ENCODE results near the gene PRMT9. TPM values are rescaled to one million over a fixed set of nuclear protein-coding genes. Genes with fewer than 3 reads are reported as not detected.
A peak's percentile ranks its signal among the peaks of the same experiment; 100 is the strongest.

PRMT9 gene
- total RNA-seq, 1 donor from 2014 or later: 8.4 TPM

- H3K36me3 Mint-ChIP-seq (ENCODE audit: low read depth): no peaks in the 10 kb centered on the region
- H3K27me3 Mint-ChIP-seq (ENCODE audit: low read depth): peaks cover 6% of the 10 kb centered on the region
- H3K27ac Mint-ChIP-seq: no peak overlapping the region
- intact Hi-C loops (cut with micrococcal nuclease): loop anchor here (10.0 kb wide), 1 partner anchor 195 kb away; no protein-coding TSS in a partner anchor
- H3K4me1 Mint-ChIP-seq (ENCODE audit: low read depth): peaks cover 8% of the 10 kb centered on the region
- DNase-seq (ENCODE audit: low spot score): no peak
- H3K9me3 Mint-ChIP-seq: no peaks in the 10 kb centered on the region
- no peak overlapping the region for H3K4me3 Mint-ChIP-seq (ENCODE audit: low read depth)
Measured at GRCh38 chr4:147709999-147710398, 26.0 kb upstream of the PRMT9 start.

DNA sequence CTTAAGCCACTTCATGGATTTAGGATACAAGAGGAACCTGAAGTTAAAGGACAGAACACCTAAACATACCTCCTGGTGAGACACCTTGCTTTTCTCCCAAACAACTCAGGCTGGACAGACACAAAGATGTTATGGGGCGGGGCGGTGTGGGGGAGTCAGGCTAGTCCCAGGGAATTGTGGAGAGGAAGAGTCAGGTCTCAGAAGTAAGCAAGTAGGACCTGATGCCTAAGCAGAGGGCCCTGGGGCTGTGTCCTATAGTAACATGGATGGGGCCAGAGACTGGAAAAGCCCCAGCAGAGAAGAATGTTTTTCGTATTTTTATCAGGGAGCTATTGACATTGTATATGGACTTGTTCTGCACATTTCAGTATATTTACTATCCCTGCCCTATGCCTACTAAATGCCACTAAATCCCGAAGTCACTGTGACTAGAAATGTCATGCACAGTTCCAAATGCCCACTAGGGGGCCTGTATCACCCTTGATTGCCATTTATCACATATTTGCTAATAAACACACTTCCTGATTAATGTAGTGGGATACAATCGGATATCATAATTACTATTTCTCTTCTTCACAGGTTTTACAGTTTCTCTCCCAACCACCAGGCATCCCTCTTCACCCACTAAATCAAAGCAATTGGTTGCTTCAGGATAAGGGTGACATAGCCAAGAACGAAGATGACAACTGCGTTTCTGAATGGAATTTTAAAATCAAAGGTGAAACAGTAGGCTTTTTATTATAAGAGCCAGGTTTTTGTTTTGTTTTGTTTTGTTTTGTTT, 24.1 kb upstream of the PRMT9 start:
- Mint-ChIP-seq H3K9me3 (no peaks in the 10 kb centered on the region), H3K27me3 (ENCODE audit: low read depth) (peaks cover 6% of the 10 kb centered on the region), H3K36me3 (ENCODE audit: low read depth) (no peaks in the 10 kb centered on the region), H3K4me1 (ENCODE audit: low read depth) (peaks cover 8% of the 10 kb centered on the region), H3K27ac (no peak overlapping the region), H3K4me3 (ENCODE audit: low read depth) (no peak overlapping the region)
- intact Hi-C loops (cut with micrococcal nuclease): loop anchor here (1.0 to 10.0 kb wide), 3 partner anchors 86 to 193 kb away; no protein-coding TSS in a partner anchor
- DNase-seq (ENCODE audit: low spot score): no peak

DNA sequence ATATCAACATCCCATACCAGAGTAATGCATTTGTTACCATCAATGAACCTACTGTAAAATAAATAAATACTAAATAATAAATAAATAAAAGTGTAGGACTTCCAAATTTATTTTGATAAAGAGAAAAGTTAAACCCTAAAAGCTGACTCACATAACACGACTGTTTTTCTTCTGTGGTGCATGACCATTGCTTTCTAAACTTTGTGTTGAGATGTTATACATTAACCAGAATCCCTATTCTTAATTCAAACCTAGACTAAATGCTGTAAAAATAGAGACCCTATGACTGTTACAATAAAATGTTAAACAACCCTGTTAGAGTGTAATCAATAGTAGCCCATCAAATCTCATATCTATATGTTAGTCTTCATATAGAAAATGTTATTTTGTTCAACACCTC, 20.9 kb upstream of the PRMT9 start:
- Mint-ChIP-seq H3K4me1 (ENCODE audit: low read depth) (peaks cover 8% of the 10 kb centered on the region), H3K4me3 (ENCODE audit: low read depth) (no peak overlapping the region), H3K9me3 (no peaks in the 10 kb centered on the region), H3K36me3 (ENCODE audit: low read depth) (no peaks in the 10 kb centered on the region), H3K27ac (no peak overlapping the region), H3K27me3 (ENCODE audit: low read depth) (peaks cover 10% of the 10 kb centered on the region)
- DNase-seq (ENCODE audit: low spot score): no peak
- intact Hi-C loops (cut with micrococcal nuclease): loop anchor here (10.0 kb wide), 1 partner anchor 190 kb away; no protein-coding TSS in a partner anchor

DNA sequence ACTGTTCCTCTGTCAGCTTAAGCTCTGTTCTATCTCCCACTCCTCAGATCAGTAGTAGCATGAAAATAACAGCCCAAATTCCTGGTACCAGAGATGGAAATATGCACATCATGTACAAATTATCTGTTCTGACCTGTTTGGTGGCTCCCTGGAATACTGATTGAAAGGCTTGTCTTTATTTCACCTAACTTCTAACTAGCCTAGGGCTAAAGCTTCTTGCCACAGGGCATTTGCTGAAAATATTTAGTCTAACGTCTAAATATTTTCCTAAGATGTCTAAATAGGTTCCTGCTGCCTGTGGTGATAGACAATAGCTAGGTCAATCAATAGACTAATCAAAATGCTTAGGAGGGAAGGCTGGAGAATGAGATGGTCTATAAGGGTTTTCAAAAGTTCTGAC, 12.9 kb upstream of the PRMT9 start:
- DNase-seq (ENCODE audit: low spot score): no peak
- no peaks in the 10 kb centered on the region for H3K4me1 Mint-ChIP-seq (ENCODE audit: low read depth)
- no peaks in the 10 kb centered on the region for H3K9me3 Mint-ChIP-seq
- H3K27me3 Mint-ChIP-seq (ENCODE audit: low read depth): peaks cover 25% of the 10 kb centered on the region
- no peaks in the 10 kb centered on the region for H3K36me3 Mint-ChIP-seq (ENCODE audit: low read depth)
- intact Hi-C loops (cut with micrococcal nuclease): no loop called here
- no peak overlapping the region for H3K27ac Mint-ChIP-seq
- H3K4me3 Mint-ChIP-seq (ENCODE audit: low read depth): no peak overlapping the region

DNA sequence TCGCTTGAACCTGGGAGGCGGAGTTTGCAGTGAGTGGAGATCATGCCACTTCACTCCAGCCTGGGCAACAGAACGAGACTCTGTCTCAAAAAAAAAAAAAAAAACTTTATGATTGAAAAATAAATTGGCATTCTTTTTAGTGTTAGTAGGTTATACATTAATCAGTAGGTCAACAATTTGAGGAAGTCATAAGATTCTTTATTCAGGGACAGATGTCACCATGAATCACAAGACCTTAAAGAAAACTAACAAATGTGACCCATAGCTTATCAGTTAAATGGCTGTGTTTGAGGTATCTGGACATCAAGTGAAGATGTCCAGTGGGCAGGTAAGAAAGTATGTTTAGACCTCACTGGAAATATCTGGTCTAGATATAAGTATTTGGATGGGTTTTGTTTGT, 9.3 kb upstream of the PRMT9 start:
- DNase-seq (ENCODE audit: low spot score): no peak
- H3K4me1 Mint-ChIP-seq (ENCODE audit: low read depth): peaks cover 9% of the 10 kb centered on the region
- intact Hi-C loops (cut with micrococcal nuclease): no loop called here
- H3K36me3 Mint-ChIP-seq (ENCODE audit: low read depth): no peaks in the 10 kb centered on the region
- H3K27ac Mint-ChIP-seq: no peak overlapping the region
- no peaks in the 10 kb centered on the region for H3K9me3 Mint-ChIP-seq
- peaks cover 25% of the 10 kb centered on the region for H3K27me3 Mint-ChIP-seq (ENCODE audit: low read depth)
- no peak overlapping the region for H3K4me3 Mint-ChIP-seq (ENCODE audit: low read depth)

DNA sequence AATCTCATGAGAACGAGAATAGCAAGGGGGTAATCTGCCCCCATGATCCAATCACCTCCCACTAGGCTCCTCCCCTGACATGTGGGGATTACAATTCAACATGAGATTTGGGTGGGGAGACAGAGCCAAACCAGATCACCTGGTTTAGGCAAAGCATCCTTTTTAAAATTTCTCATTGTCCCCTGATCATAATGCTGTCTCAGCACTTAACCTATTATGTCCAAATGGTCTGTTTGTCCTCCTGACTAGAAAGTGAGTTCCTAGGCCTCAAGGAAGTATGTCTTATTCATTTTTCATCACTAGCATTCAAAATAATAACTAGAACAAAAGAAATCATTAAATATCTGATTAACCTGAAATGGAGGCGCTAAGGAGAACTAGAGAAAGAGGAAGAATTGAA, 7.9 kb upstream of the PRMT9 start:
- H3K4me3 Mint-ChIP-seq (ENCODE audit: low read depth): no peak overlapping the region
- H3K9me3 Mint-ChIP-seq: no peaks in the 10 kb centered on the region
- H3K27me3 Mint-ChIP-seq (ENCODE audit: low read depth): peaks cover 17% of the 10 kb centered on the region
- H3K27ac Mint-ChIP-seq: no peak overlapping the region
- no peak for DNase-seq (ENCODE audit: low spot score)
- intact Hi-C loops (cut with micrococcal nuclease): no loop called here
- H3K4me1 Mint-ChIP-seq (ENCODE audit: low read depth): peaks cover 9% of the 10 kb centered on the region
- H3K36me3 Mint-ChIP-seq (ENCODE audit: low read depth): no peaks in the 10 kb centered on the region

- no peak for DNase-seq (ENCODE audit: low spot score)
- H3K36me3 Mint-ChIP-seq (ENCODE audit: low read depth): no peaks in the 10 kb centered on the region
- H3K27ac Mint-ChIP-seq: no peak overlapping the region
- no peak overlapping the region for H3K4me3 Mint-ChIP-seq (ENCODE audit: low read depth)
- H3K27me3 Mint-ChIP-seq (ENCODE audit: low read depth): peaks cover 9% of the 10 kb centered on the region
- intact Hi-C loops (cut with micrococcal nuclease): loop anchor here (10.0 kb wide), 1 partner anchor 756 kb away; the partner anchor contains the start of gene NR3C2
- H3K9me3 Mint-ChIP-seq: no peaks in the 10 kb centered on the region
- peaks cover 17% of the 10 kb centered on the region for H3K4me1 Mint-ChIP-seq (ENCODE audit: low read depth)
Measured at GRCh38 chr4:147689067-147689466, 5.1 kb upstream of the PRMT9 start.

GRCh38 chr4:147683188-147683591, 773 bp downstream of the PRMT9 start:
- Mint-ChIP-seq H3K4me3 (ENCODE audit: low read depth) (peak overlapping the region; percentile 93), H3K27me3 (ENCODE audit: low read depth) (peaks cover 3% of the 10 kb centered on the region), H3K27ac (peak overlapping the region; percentile 93), H3K36me3 (ENCODE audit: low read depth) (peaks cover 12% of the 10 kb centered on the region), H3K9me3 (no peaks in the 10 kb centered on the region), H3K4me1 (ENCODE audit: low read depth) (peaks cover 24% of the 10 kb centered on the region)
- intact Hi-C loops (cut with micrococcal nuclease): loop anchor here (5.0 to 10.0 kb wide), 2 partner anchors 259 to 762 kb away; partner anchors contain the start of gene NR3C2
- no peak for DNase-seq (ENCODE audit: low spot score)

DNA sequence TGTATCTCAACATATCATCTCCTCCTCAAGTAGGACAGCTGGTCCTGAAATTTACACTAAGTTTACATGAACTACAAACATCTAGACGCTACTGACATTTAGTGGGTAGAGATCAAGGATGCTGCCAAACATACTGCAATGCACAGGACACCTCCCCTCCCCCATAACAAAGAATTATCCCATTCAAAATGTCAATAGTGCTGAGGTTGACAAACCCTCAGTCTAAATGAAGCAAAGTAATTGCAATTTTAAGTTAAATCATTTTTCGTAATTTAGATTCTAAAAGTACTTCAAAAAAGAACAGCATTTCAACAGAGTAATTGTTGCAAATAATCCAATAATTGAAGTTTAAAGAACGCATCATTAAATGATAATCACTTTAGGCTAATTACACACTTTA, 1.2 kb downstream of the PRMT9 start:
- peaks cover 16% of the 10 kb centered on the region for H3K36me3 Mint-ChIP-seq (ENCODE audit: low read depth)
- peak overlapping the region; percentile 93 for H3K27ac Mint-ChIP-seq
- peaks cover 24% of the 10 kb centered on the region for H3K4me1 Mint-ChIP-seq (ENCODE audit: low read depth)
- H3K4me3 Mint-ChIP-seq (ENCODE audit: low read depth): peak overlapping the region; percentile 93
- H3K9me3 Mint-ChIP-seq: no peaks in the 10 kb centered on the region
- peaks cover 3% of the 10 kb centered on the region for H3K27me3 Mint-ChIP-seq (ENCODE audit: low read depth)
- no peak for DNase-seq (ENCODE audit: low spot score)
- intact Hi-C loops (cut with micrococcal nuclease): loop anchor here (5.0 to 10.0 kb wide), 2 partner anchors 260 to 762 kb away; partner anchors contain the start of gene NR3C2

- Mint-ChIP-seq H3K4me3 (ENCODE audit: low read depth) (no peak overlapping the region), H3K4me1 (ENCODE audit: low read depth) (peaks cover 16% of the 10 kb centered on the region), H3K27ac (no peak overlapping the region), H3K27me3 (ENCODE audit: low read depth) (no peaks in the 10 kb centered on the region), H3K9me3 (no peaks in the 10 kb centered on the region), H3K36me3 (ENCODE audit: low read depth) (peaks cover 20% of the 10 kb centered on the region)
- DNase-seq (ENCODE audit: low spot score): no peak
- intact Hi-C loops (cut with micrococcal nuclease): no loop called here
Measured at GRCh38 chr4:147678796-147679549, 5.0 kb downstream of the PRMT9 start.

GRCh38 chr4:147678106-147678505, 5.9 kb downstream of the PRMT9 start:
- no peak overlapping the region for H3K4me3 Mint-ChIP-seq (ENCODE audit: low read depth)
- H3K36me3 Mint-ChIP-seq (ENCODE audit: low read depth): peaks cover 23% of the 10 kb centered on the region
- intact Hi-C loops (cut with micrococcal nuclease): no loop called here

GRCh38 chr4:147674496-147674895, 9.5 kb downstream of the PRMT9 start:
- Mint-ChIP-seq H3K27me3 (ENCODE audit: low read depth) (no peaks in the 10 kb centered on the region), H3K27ac (no peak overlapping the region), H3K9me3 (peaks cover 4% of the 10 kb centered on the region), H3K36me3 (ENCODE audit: low read depth) (peaks cover 38% of the 10 kb centered on the region), H3K4me3 (ENCODE audit: low read depth) (no peak overlapping the region), H3K4me1 (ENCODE audit: low read depth) (no peaks in the 10 kb centered on the region)
- DNase-seq (ENCODE audit: low spot score): no peak
- intact Hi-C loops (cut with micrococcal nuclease): no loop called here

More at GRCh38 chr4:147678106-147678505, 5.9 kb downstream of the PRMT9 start:
- Mint-ChIP-seq H3K4me1 (ENCODE audit: low read depth) (peaks cover 16% of the 10 kb centered on the region), H3K9me3 (no peaks in the 10 kb centered on the region), H3K27me3 (ENCODE audit: low read depth) (no peaks in the 10 kb centered on the region), H3K27ac (no peak overlapping the region)
- DNase-seq (ENCODE audit: low spot score): no peak

GRCh38 chr4:147674073-147674472, 9.9 kb downstream of the PRMT9 start:
- H3K4me3 Mint-ChIP-seq (ENCODE audit: low read depth): no peak overlapping the region
- intact Hi-C loops (cut with micrococcal nuclease): no loop called here
- no peaks in the 10 kb centered on the region for H3K27me3 Mint-ChIP-seq (ENCODE audit: low read depth)
- H3K36me3 Mint-ChIP-seq (ENCODE audit: low read depth): peaks cover 36% of the 10 kb centered on the region
- no peak for DNase-seq (ENCODE audit: low spot score)
- no peaks in the 10 kb centered on the region for H3K4me1 Mint-ChIP-seq (ENCODE audit: low read depth)
- H3K9me3 Mint-ChIP-seq: peaks cover 4% of the 10 kb centered on the region
- no peak overlapping the region for H3K27ac Mint-ChIP-seq
